ENCODE measurements around the gene TGM4. TPM values are rescaled to one million over a fixed set of nuclear protein-coding genes. Genes with fewer than 3 reads are reported as not detected.

The TGM4 gene
- total RNA-seq, 1 donor from 2014 or later = 0.18 TPM

GRCh38 chr3:44920081-44920480 lies 45.7 kb downstream of the TGM4 start:
- Histone ChIP-seq H2AFZ (ENCODE audit: low read depth, low read length) (no peak overlapping the region), H4K20me1 (ENCODE audit: insufficient read depth, low read length) (no peaks in the 10 kb centered on the region), H3K4me3 (ENCODE audit: insufficient read depth, low read depth, low read length) (no peak overlapping the region), H3K36me3 (ENCODE audit: insufficient read depth, low read length) (no peaks in the 10 kb centered on the region), H3K27me3 (ENCODE audit: insufficient read depth, low read length) (no peaks in the 10 kb centered on the region), H3K9ac (ENCODE audit: low read length) (no peak overlapping the region), H3K9me3 (ENCODE audit: insufficient read depth, low read depth, low read length) (no peaks in the 10 kb centered on the region), H3K4me2 (ENCODE audit: low read length) (no peak overlapping the region), H3K4me1 (ENCODE audit: insufficient read depth, low read length) (no peaks in the 10 kb centered on the region), H3K79me2 (ENCODE audit: insufficient read depth, low read length) (no peaks in the 10 kb centered on the region), H3K27ac (ENCODE audit: low read depth, low read length) (no peak overlapping the region)
- peaks cover 24% of the 10 kb centered on the region for H3K36me3 Mint-ChIP-seq (ENCODE audit: low read depth, unreplicated experiment)
- no peak for DNase-seq (ENCODE audit: low read depth)
- H3K27ac Mint-ChIP-seq (ENCODE audit: unreplicated experiment) = no peak overlapping the region
- TF ChIP-seq CTCF (IDR thresholded peaks at IDR 0.05; ENCODE audit: insufficient read depth, low read depth, low read length) = no peak
- no peak for TF ChIP-seq EZH2 (IDR thresholded peaks at IDR 0.05; ENCODE audit: insufficient read depth, low read length)
- H3K4me3 Mint-ChIP-seq (ENCODE audit: unreplicated experiment) = no peak overlapping the region
- FAIRE-seq = no peak
- H3K4me1 Mint-ChIP-seq (ENCODE audit: low read depth, unreplicated experiment) = peaks cover 10% of the 10 kb centered on the region
- no peaks in the 10 kb centered on the region for H3K27me3 Mint-ChIP-seq (ENCODE audit: low read depth, unreplicated experiment)
- no peaks in the 10 kb centered on the region for H3K9me3 Mint-ChIP-seq (ENCODE audit: unreplicated experiment)

GRCh38 chr3:44923632-44924456 lies 49.4 kb downstream of the TGM4 start:
- Mint-ChIP-seq H3K36me3 (ENCODE audit: low read depth, unreplicated experiment) (peaks cover 28% of the 10 kb centered on the region), H3K27me3 (ENCODE audit: low read depth, unreplicated experiment) (no peaks in the 10 kb centered on the region), H3K27ac (ENCODE audit: unreplicated experiment) (peak overlapping the region; percentile 13), H3K9me3 (ENCODE audit: unreplicated experiment) (no peaks in the 10 kb centered on the region), H3K4me3 (ENCODE audit: unreplicated experiment) (no peak overlapping the region), H3K4me1 (ENCODE audit: low read depth, unreplicated experiment) (peaks cover 10% of the 10 kb centered on the region)
- Histone ChIP-seq H4K20me1 (ENCODE audit: insufficient read depth, low read length) (no peaks in the 10 kb centered on the region), H3K27me3 (ENCODE audit: insufficient read depth, low read length) (no peaks in the 10 kb centered on the region), H3K36me3 (ENCODE audit: insufficient read depth, low read length) (peaks cover 2% of the 10 kb centered on the region), H3K9me3 (ENCODE audit: insufficient read depth, low read depth, low read length) (no peaks in the 10 kb centered on the region), H3K79me2 (ENCODE audit: insufficient read depth, low read length) (no peaks in the 10 kb centered on the region), H3K27ac (ENCODE audit: low read depth, low read length) (no peak overlapping the region), H2AFZ (ENCODE audit: low read depth, low read length) (no peak overlapping the region), H3K9ac (ENCODE audit: low read length) (no peak overlapping the region), H3K4me3 (ENCODE audit: insufficient read depth, low read depth, low read length) (no peak overlapping the region), H3K4me2 (ENCODE audit: low read length) (no peak overlapping the region), H3K4me1 (ENCODE audit: insufficient read depth, low read length) (no peaks in the 10 kb centered on the region)
- DNase-seq (ENCODE audit: low read depth) (peak; percentile 29), FAIRE-seq (no peak)
- TF ChIP-seq CTCF (IDR thresholded peaks at IDR 0.05; ENCODE audit: insufficient read depth, low read depth, low read length) (no peak), EZH2 (IDR thresholded peaks at IDR 0.05; ENCODE audit: insufficient read depth, low read length) (no peak)

All from astrocyte (in vitro differentiated cells and primary cell).